SU-DHL-6 (cell line): ENCODE results near the gene MED29.
A peak's percentile ranks its signal among the peaks of the same experiment; 100 is the strongest.

ENCODE experiments used
- H2AFZ ChIP-seq: fragments of 200-600 bp; sonication (generic); 2 replicates; pipeline ENCODE4 v1.6.1; 2014; ENCODE audit warnings: low read depth, mild to moderate bottlenecking, moderate library complexity, mixed read lengths, antibody characterized with exemption, low read length; ENCODE audit not compliant: severe bottlenecking
- H3F3A ChIP-seq: fragments of 200-600 bp; shearing (Covaris generic); 2 replicates; pipeline ENCODE4 v1.6.0; 2016; ENCODE audit warnings: antibody characterized with exemption, mild to moderate bottlenecking; ENCODE audit not compliant: insufficient read depth
- H3K27ac ChIP-seq: fragments of 200-600 bp; sonication (generic); 2 replicates; pipeline ENCODE4 v1.5.1; 2016; ENCODE audit warnings: low read depth, mild to moderate bottlenecking, low read length, moderate library complexity, mixed read lengths
- H3K27me3 ChIP-seq: fragments of 200-600 bp; sonication (generic), shearing (Covaris generic); 2 replicates; pipeline ENCODE4 v1.6.0; 2014; ENCODE audit warnings: mild to moderate bottlenecking, low read length
- H3K36me3 ChIP-seq: fragments of 200-600 bp; sonication (generic); 2 replicates; pipeline ENCODE4 v1.6.1; 2014; ENCODE audit warnings: mild to moderate bottlenecking, low read length, mixed read lengths
- H3K4me2 ChIP-seq: fragments of 300-600, 200-600 bp; shearing (Covaris generic), sonication (generic); 2 replicates; pipeline ENCODE4 v1.6.0; 2014; ENCODE audit warnings: low read length, low read depth, mild to moderate bottlenecking; ENCODE audit not compliant: poor library complexity, severe bottlenecking
- H3K4me3 ChIP-seq: fragments of 200-600 bp; sonication (generic); 2 replicates; pipeline ENCODE4 v1.5.1; 2014; ENCODE audit warnings: antibody characterized with exemption, low read length, mild to moderate bottlenecking, mixed read lengths; ENCODE audit not compliant: insufficient read depth, poor library complexity, severe bottlenecking
- H3K79me2 ChIP-seq: fragments of 200-600 bp; sonication (generic); 2 replicates; pipeline ENCODE4 v1.6.1; 2014; ENCODE audit warnings: mild to moderate bottlenecking, low read length, moderate library complexity; ENCODE audit not compliant: insufficient read depth
- H3K9ac ChIP-seq: fragments of 200-600 bp; sonication (generic); 2 replicates; pipeline ENCODE4 v1.7.0; 2014; ENCODE audit warnings: mild to moderate bottlenecking, low read length
- H3K9me2 ChIP-seq: fragments of 200-600 bp; sonication (generic); replicated peaks from 2 replicates; pipeline ENCODE4 v1.6.1; 2014; ENCODE audit warnings: low read length; ENCODE audit not compliant: insufficient read depth
- H3K9me3 ChIP-seq: fragments of 200-600 bp; sonication (generic); 2 replicates; pipeline ENCODE4 v1.6.1; 2014; ENCODE audit warnings: low read length, mixed read lengths; ENCODE audit not compliant: insufficient read depth
- H4K20me1 ChIP-seq: fragments of 200-600 bp; sonication (generic); 2 replicates; pipeline ENCODE4 v1.6.1; 2014; ENCODE audit warnings: low read depth, mild to moderate bottlenecking, antibody characterized with exemption, low read length, moderate library complexity, mixed read lengths
- CTCF ChIP-seq: fragments of 200-600 bp; sonication (generic); IDR thresholded peaks from one replicate; pipeline ENCODE4 v1.5.1; 2017; ENCODE audit warnings: antibody characterized with exemption, mild to moderate bottlenecking, low read length, moderate library complexity; ENCODE audit not compliant: insufficient read depth, poor library complexity, severe bottlenecking
- EZH2phosphoT487 ChIP-seq: fragments of 200-600 bp; sonication (generic), shearing (Covaris generic); conservative IDR thresholded peaks from 2 replicates; pipeline ENCODE4 v1.6.1; 2018; ENCODE audit warnings: mild to moderate bottlenecking, antibody characterized with exemption, low read length, moderate library complexity, mixed read lengths

MED29 gene, protein sequence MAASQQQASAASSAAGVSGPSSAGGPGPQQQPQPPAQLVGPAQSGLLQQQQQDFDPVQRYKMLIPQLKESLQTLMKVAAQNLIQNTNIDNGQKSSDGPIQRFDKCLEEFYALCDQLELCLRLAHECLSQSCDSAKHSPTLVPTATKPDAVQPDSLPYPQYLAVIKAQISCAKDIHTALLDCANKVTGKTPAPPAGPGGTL

GRCh38 chr19:39390751-39391437 lies at the start of gene MED29, which contains the start of gene PAF1:
Gene MED29 (plus strand): TSS chr19:39391378. CDS start chr19:39391423, 45 bp downstream.
Gene PAF1 (minus strand): TSS chr19:39391106. CDS start chr19:39390864, 242 bp downstream.
- peak within 1 kb of the TSS; percentile 80 for H3K4me2 ChIP-seq
- H4K20me1 ChIP-seq, result no peaks in the 10 kb centered on the region
- peak within 1 kb of the TSS; percentile 96 for H3K9ac ChIP-seq
- no peaks in the 10 kb centered on the region for H3F3A ChIP-seq
- peak within 1 kb of the TSS; percentile 85 for H3K27ac ChIP-seq
- no peaks in the 10 kb centered on the region for H3K27me3 ChIP-seq
- H3K4me3 ChIP-seq, result peak within 1 kb of the TSS; percentile 93
- H2AFZ ChIP-seq, result peak within 1 kb of the TSS; percentile 76
- H3K36me3 ChIP-seq, result no peaks in the 10 kb centered on the region; the same call in 1 of the 2 replicates
- no peaks in the 10 kb centered on the region for H3K9me3 ChIP-seq
- no peak for TF ChIP-seq CTCF
- no peak for TF ChIP-seq EZH2phosphoT487
- no peaks in the 10 kb centered on the region for H3K9me2 ChIP-seq
- peaks cover 22% of the 10 kb centered on the region for H3K79me2 ChIP-seq

GRCh38 chr19:39341719-39342604 lies 49.2 kb upstream of the MED29 start, which contains the start of gene SAMD4B:
Gene SAMD4B (plus strand): TSS chr19:39342421. CDS start chr19:39356894, 14,473 bp downstream.
- Histone ChIP-seq H3K27me3 (no peaks in the 10 kb centered on the region), H3K9ac (peak within 1 kb of the TSS; percentile 87), H3K9me3 (no peaks in the 10 kb centered on the region), H3F3A (0 out of 2 replicates have a peak, but pooled peaks cover 12% of the 10 kb centered on the region), H3K9me2 (no peaks in the 10 kb centered on the region), H3K4me2 (peak within 1 kb of the TSS; percentile 83), H2AFZ (peak within 1 kb of the TSS; percentile 91), H3K36me3 (no peaks in the 10 kb centered on the region), H3K27ac (no peak within 1 kb of the TSS), H4K20me1 (no peaks in the 10 kb centered on the region), H3K79me2 (0 out of 2 replicates have a peak, but pooled peaks cover 12% of the 10 kb centered on the region), H3K4me3 (peak within 1 kb of the TSS; percentile 86)
- TF ChIP-seq CTCF (peak; percentile 32), EZH2phosphoT487 (no peak)

GRCh38 chr19:39342647-39343305 lies 48.4 kb upstream of the MED29 start:
- Histone ChIP-seq H3K27ac (no peak overlapping the region), H2AFZ (no peak overlapping the region), H3K79me2 (0 out of 2 replicates have a peak, but pooled peaks cover 15% of the 10 kb centered on the region)

More at GRCh38 chr19:39342647-39343305, 48.4 kb upstream of the MED29 start:
- peak overlapping the region; percentile 83 for H3K4me2 ChIP-seq
- no peaks in the 10 kb centered on the region for H3K9me3 ChIP-seq
- no peaks in the 10 kb centered on the region for H4K20me1 ChIP-seq
- H3K9me2 ChIP-seq, result no peaks in the 10 kb centered on the region
- no peaks in the 10 kb centered on the region for H3K36me3 ChIP-seq
- peak overlapping the region; percentile 87 for H3K9ac ChIP-seq
- no peak for TF ChIP-seq CTCF
- TF ChIP-seq EZH2phosphoT487, result no peak
- H3K27me3 ChIP-seq, result no peaks in the 10 kb centered on the region
- H3F3A ChIP-seq, result 0 out of 2 replicates have a peak, but pooled peaks cover 6% of the 10 kb centered on the region
- peak overlapping the region; percentile 85 for H3K4me3 ChIP-seq
